PC-3 (cell line): ENCODE data around the gene LRRC37B.
"Not testable (repeated sequence)": the region's sequence is repeated elsewhere in the genome, so short reads cannot be mapped to it uniquely, and the experiment has no call there.

Experiments
- CTCF ChIP-seq: fragments of 300-600 bp; sonication (generic); conservative IDR thresholded peaks from 2 replicates; pipeline ENCODE4 v1.5.1; 2017; ENCODE audit warnings: antibody characterized with exemption, low read depth, mild to moderate bottlenecking, low read length
- EZH2 ChIP-seq: fragments of 300-600 bp; sonication (generic); IDR thresholded peaks from one replicate; pipeline ENCODE4 v1.6.1; 2017; ENCODE audit warnings: antibody characterized with exemption, mild to moderate bottlenecking, low read length; ENCODE audit not compliant: unreplicated experiment
- EZH2phosphoT487 ChIP-seq: fragments of 300-600 bp; sonication (generic); IDR thresholded peaks from 2 replicates; pipeline ENCODE4 v1.6.1; 2018; ENCODE audit warnings: mild to moderate bottlenecking, antibody characterized with exemption, low read length, borderline replicate concordance

GRCh38 chr17:32045611-32046010 lies 38.4 kb downstream of the LRRC37B start:
- TF ChIP-seq CTCF, EZH2, EZH2phosphoT487: not testable (repeated sequence)
